GM18868 (cell line): ENCODE data around the gene TPSB2.
"Not testable (repeated sequence)": the region's sequence is repeated elsewhere in the genome, so short reads cannot be mapped to it uniquely, and the experiment has no call there.

Source experiments
- ATAC-seq: cut with Tn5 transposase; IDR thresholded peaks from one replicate; pipeline ENCODE4 v1.9.1; 2021; ENCODE audit warnings: mild to moderate bottlenecking, moderate library complexity; ENCODE audit not compliant: unreplicated experiment

TPSB2 gene

GRCh38 chr16:1262210-1262845 is 32.3 kb upstream of the TPSB2 start:
- ATAC-seq: no peak

GRCh38 chr16:1261131-1261892 is 31.3 kb upstream of the TPSB2 start:
- no peak for ATAC-seq

GRCh38 chr16:1260101-1260680 is 30.2 kb upstream of the TPSB2 start:
- no peak for ATAC-seq

- no peak for ATAC-seq
Observed at GRCh38 chr16:1259760-1260068, 29.7 kb upstream of the TPSB2 start.

- ATAC-seq: no peak
Observed at GRCh38 chr16:1258906-1259759, 29.1 kb upstream of the TPSB2 start.

- ATAC-seq: no peak
Observed at GRCh38 chr16:1258225-1258600, 28.2 kb upstream of the TPSB2 start.

GRCh38 chr16:1257561-1258224 is 27.7 kb upstream of the TPSB2 start:
- ATAC-seq: no peak

GRCh38 chr16:1256874-1257322 is 26.9 kb upstream of the TPSB2 start:
- ATAC-seq: no peak

GRCh38 chr16:1256296-1256873 is 26.4 kb upstream of the TPSB2 start:
- not testable (repeated sequence) for ATAC-seq

- ATAC-seq: not testable (repeated sequence)
Observed at GRCh38 chr16:1255276-1256122, 25.5 kb upstream of the TPSB2 start, which contains the start of gene TPSD1. Gene TPSD1, plus strand, starts transcription at chr16:1256069. Its CDS starts 212 bp downstream, at chr16:1256281.

- ATAC-seq: not testable (repeated sequence)
Observed at GRCh38 chr16:1254821-1255220, 24.8 kb upstream of the TPSB2 start.

- ATAC-seq: not testable (repeated sequence)
Observed at GRCh38 chr16:1253701-1254364, 23.8 kb upstream of the TPSB2 start.

- not testable (repeated sequence) for ATAC-seq
Observed at GRCh38 chr16:1249031-1249755, 19.2 kb upstream of the TPSB2 start.

- ATAC-seq: not testable (repeated sequence)
Observed at GRCh38 chr16:1247903-1248537, 18.0 kb upstream of the TPSB2 start.

GRCh38 chr16:1245452-1246020 is 15.6 kb upstream of the TPSB2 start:
- no peak for ATAC-seq

- no peak for ATAC-seq
Observed at GRCh38 chr16:1244881-1245280, 14.9 kb upstream of the TPSB2 start.
